Stimulated activated CD4-positive, alpha-beta T cell treated with anti-CD3 and anti-CD28 coated beads, Interleukin-4, amount 100 ng/mL, for 1 hour (primary cell): Measurements from ENCODE around the gene LIN28B.

Source experiments
- DNase-seq: peaks from one replicate; pipeline ENCODE4 v3.0.0-alpha.2; 2020

The LIN28B gene

GRCh38 chr6:105015482-105015881 is 58.6 kb downstream of the LIN28B start:
- DNase-seq: no peak

- no peak for DNase-seq
Measured at GRCh38 chr6:105019285-105019684, 62.4 kb downstream of the LIN28B start.

- no peak for DNase-seq
Measured at GRCh38 chr6:105021399-105021798, 64.5 kb downstream of the LIN28B start.

GRCh38 chr6:105022416-105022815 is 65.5 kb downstream of the LIN28B start:
- no peak for DNase-seq

- no peak for DNase-seq
Measured at GRCh38 chr6:105024803-105025202, 67.9 kb downstream of the LIN28B start.

- DNase-seq: no peak
Measured at GRCh38 chr6:105028898-105029297, 72.0 kb downstream of the LIN28B start.

GRCh38 chr6:105029581-105029980 is 72.7 kb downstream of the LIN28B start:
- DNase-seq: no peak

- DNase-seq: no peak
Measured at GRCh38 chr6:105034470-105034869, 77.6 kb downstream of the LIN28B start.

GRCh38 chr6:105035299-105035698 is 78.4 kb downstream of the LIN28B start:
- DNase-seq: no peak

GRCh38 chr6:105036351-105036750 is 79.4 kb downstream of the LIN28B start:
- DNase-seq: no peak

- no peak for DNase-seq
Measured at GRCh38 chr6:105038259-105038658, 81.4 kb downstream of the LIN28B start.

GRCh38 chr6:105041880-105042279 is 85.0 kb downstream of the LIN28B start:
- DNase-seq: no peak

GRCh38 chr6:105042648-105043047 is 85.7 kb downstream of the LIN28B start:
- DNase-seq: no peak

- DNase-seq: no peak
Measured at GRCh38 chr6:105043979-105044378, 87.1 kb downstream of the LIN28B start.

GRCh38 chr6:105045526-105045925 is 88.6 kb downstream of the LIN28B start:
- DNase-seq: no peak

GRCh38 chr6:105051941-105052471 is 95.1 kb downstream of the LIN28B start:
- DNase-seq: no peak

- no peak for DNase-seq
Measured at GRCh38 chr6:105056646-105057045, 99.7 kb downstream of the LIN28B start.

- DNase-seq: no peak
Measured at GRCh38 chr6:105057160-105057559, 100.3 kb downstream of the LIN28B start.

GRCh38 chr6:105058316-105058715 is 101.4 kb downstream of the LIN28B start:
- DNase-seq: no peak

GRCh38 chr6:105058846-105059245 is 101.9 kb downstream of the LIN28B start:
- no peak for DNase-seq

GRCh38 chr6:105066233-105066632 is 109.3 kb downstream of the LIN28B start:
- DNase-seq: no peak

- DNase-seq: no peak
Measured at GRCh38 chr6:105066836-105067235, 109.9 kb downstream of the LIN28B start.

GRCh38 chr6:105067329-105067728 is 110.4 kb downstream of the LIN28B start:
- DNase-seq: no peak

- no peak for DNase-seq
Measured at GRCh38 chr6:105068407-105068806, 111.5 kb downstream of the LIN28B start.

GRCh38 chr6:105069821-105070445 is 113.0 kb downstream of the LIN28B start:
- DNase-seq: no peak
